ENCODE data around the gene ATOH8. TPM values are rescaled to one million over a fixed set of nuclear protein-coding genes. Genes with fewer than 3 reads are reported as not detected.
A peak's percentile ranks its signal among the peaks of the same experiment; 100 is the strongest.

Gene ATOH8
- polyA plus RNA-seq, 2 of the 4 experiments (the other 2 are of a cell fraction): 1.8 to 20.0 TPM

DNA sequence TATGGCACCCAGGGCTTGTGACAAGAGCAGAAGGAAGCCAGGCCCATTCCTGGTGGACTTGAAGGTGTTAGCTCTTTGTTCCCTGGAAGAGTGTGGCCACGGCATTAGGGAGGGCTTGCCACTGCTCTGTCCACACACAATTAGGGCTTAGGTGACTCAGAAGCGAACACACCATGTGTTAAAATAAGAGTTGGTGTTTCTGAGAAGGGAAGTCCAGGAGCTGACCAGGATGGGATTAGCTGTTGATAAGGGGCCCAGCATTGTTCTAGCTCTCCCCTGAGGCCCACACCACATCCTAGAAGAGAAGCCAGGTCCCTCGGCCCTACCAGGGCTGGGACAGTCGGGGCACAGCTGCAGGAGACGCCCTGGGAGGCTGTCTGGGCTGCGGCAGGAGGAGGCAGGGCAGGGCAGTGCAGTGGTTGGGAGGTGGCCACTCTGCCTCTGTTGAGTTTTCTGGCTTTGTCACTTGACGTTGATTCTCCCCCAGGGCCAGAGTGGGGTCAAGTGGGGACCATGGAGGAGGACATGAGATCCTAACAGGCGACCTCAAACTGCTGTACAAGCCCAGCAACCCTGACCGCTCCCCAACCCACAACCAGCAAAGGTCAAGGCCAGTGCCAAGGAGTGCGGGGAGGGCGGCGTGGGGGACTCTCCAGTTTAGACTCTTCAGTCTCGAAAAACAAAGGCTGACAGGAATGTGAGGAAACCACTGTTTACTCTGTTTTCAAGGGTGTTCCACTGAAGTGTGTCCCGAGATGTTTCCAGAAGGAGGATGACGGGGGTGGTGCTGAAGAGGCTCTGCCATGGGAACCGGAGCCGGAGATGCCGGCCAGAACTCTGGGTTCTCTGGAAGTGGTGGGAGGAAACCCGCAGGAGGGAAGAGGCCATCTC is 42.9 kb upstream of the ATOH8 start:
- TF ChIP-seq RCOR1 (IDR thresholded peaks at IDR 0.05; ENCODE audit: low read depth, low read length): no peak
- TF ChIP-seq CHD2 (IDR thresholded peaks at IDR 0.05; ENCODE audit: low read length, partially characterized antibody): no peak
- no peak for TF ChIP-seq SREBF2 (IDR thresholded peaks at IDR 0.05)
- no peak for TF ChIP-seq HOXA7 (CRISPR knock-in tag; IDR thresholded peaks at IDR 0.05)
- TF ChIP-seq TP53 (CRISPR knock-in tag; IDR thresholded peaks at IDR 0.05): no peak
- no peak for TF ChIP-seq FOSL2 (IDR thresholded peaks at IDR 0.05)
- no peak for TF ChIP-seq FOSL2 (CRISPR knock-in tag; IDR thresholded peaks at IDR 0.05)
- no peak for TF ChIP-seq POLR2A (IDR thresholded peaks at IDR 0.05; ENCODE audit: low read length)
- TF ChIP-seq GATA3 (IDR thresholded peaks at IDR 0.05; ENCODE audit: borderline replicate concordance): no peak
- TF ChIP-seq PHF8 (IDR thresholded peaks at IDR 0.05; ENCODE audit: borderline replicate concordance, low read depth): no peak
- TF ChIP-seq, protein P1, sequence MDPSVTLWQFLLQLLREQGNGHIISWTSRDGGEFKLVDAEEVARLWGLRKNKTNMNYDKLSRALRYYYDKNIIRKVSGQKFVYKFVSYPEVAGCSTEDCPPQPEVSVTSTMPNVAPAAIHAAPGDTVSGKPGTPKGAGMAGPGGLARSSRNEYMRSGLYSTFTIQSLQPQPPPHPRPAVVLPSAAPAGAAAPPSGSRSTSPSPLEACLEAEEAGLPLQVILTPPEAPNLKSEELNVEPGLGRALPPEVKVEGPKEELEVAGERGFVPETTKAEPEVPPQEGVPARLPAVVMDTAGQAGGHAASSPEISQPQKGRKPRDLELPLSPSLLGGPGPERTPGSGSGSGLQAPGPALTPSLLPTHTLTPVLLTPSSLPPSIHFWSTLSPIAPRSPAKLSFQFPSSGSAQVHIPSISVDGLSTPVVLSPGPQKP (IDR thresholded peaks at IDR 0.05; ENCODE audit: low read depth, low read length): no peak
- TF ChIP-seq ESRRA (IDR thresholded peaks at IDR 0.05; ENCODE audit: borderline replicate concordance, low read length): no peak
- no peak for TF ChIP-seq EP300 (IDR thresholded peaks at IDR 0.05)
- Histone ChIP-seq H3K4me1 (peaks cover 37% of the 10 kb centered on the region), H3K4me3 (no peak overlapping the region), H3K4me2 (no peak overlapping the region), H3K27ac (peak overlapping the region; percentile 10 to 84; a peak in 3 of 6 replicates), H3K9me3 (no peaks in the 10 kb centered on the region)
- no peak for ATAC-seq
- no peak for DNase-seq (ENCODE audit: low read depth in 1 of 2, low spot score in 1 of 2)
- WGBS (ENCODE audit: missing lambda C conversion rate): 73% methylated on average over 19 of the region's 19 CpGs
- FAIRE-seq: no peak
- ChIA-PET POLR2A (no interaction called here), CTCF (interaction anchor here (0.7 to 16.3 kb wide), 9 partner anchors 9 to 104 kb away, joined by 3 to 241 read pairs (median 111); partner anchors contain the start of gene GNLY)

DNA sequence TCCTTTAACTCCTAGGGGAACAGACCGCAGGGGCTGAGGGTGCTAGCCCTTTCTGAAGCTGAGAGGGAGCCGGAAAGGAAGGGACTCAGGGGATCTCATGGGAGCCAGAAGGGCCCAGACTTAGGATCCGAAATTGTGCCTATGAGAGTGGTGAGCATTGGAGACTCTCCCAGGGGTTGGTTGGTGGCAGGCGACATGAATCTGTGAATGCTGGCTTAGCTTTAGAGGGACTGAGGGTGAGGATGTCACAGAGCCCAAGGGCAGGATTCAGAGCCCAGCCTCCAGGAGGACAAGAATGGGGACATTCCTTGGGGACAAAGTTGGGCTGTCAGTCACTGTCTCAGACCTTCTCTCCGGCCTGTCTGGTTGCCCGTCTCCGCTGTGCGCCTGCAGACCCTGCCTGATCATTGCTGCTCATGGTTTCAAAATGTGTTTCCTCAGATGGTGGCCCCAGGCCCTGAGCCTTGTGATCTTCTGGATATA is 42.2 kb upstream of the ATOH8 start:
- TF ChIP-seq RAD21 (conservative IDR thresholded peaks at IDR 0.05 in 1 of 2, IDR thresholded peaks at IDR 0.05 in 1 of 2): no peak
- TF ChIP-seq CHD4 (IDR thresholded peaks at IDR 0.05; ENCODE audit: borderline replicate concordance): no peak
- TF ChIP-seq TP53 (CRISPR knock-in tag; IDR thresholded peaks at IDR 0.05): no peak
- no peak for TF ChIP-seq PHF8 (IDR thresholded peaks at IDR 0.05; ENCODE audit: borderline replicate concordance, low read depth)
- no peak for TF ChIP-seq RNF2 (IDR thresholded peaks at IDR 0.05; ENCODE audit: borderline replicate concordance, low read depth)
- TF ChIP-seq NR3C1 (IDR thresholded peaks at IDR 0.05): no peak
- no peak for TF ChIP-seq ZFP36 (IDR thresholded peaks at IDR 0.05; ENCODE audit: borderline replicate concordance, partially characterized antibody)
- no peak for TF ChIP-seq POLR2AphosphoS2 (conservative IDR thresholded peaks at IDR 0.05; ENCODE audit: low read length)
- TF ChIP-seq MAFK (IDR thresholded peaks at IDR 0.05; ENCODE audit: partially characterized antibody): no peak
- no peak for TF ChIP-seq HOXB13 (CRISPR knock-in tag; IDR thresholded peaks at IDR 0.05; ENCODE audit: low read depth)
- no peak for TF ChIP-seq HMGXB4 (CRISPR knock-in tag; IDR thresholded peaks at IDR 0.05; ENCODE audit: borderline replicate concordance)
- no peak for TF ChIP-seq TFCP2L1 (CRISPR knock-in tag; IDR thresholded peaks at IDR 0.05)
- TF ChIP-seq NFE2L2 (conservative IDR thresholded peaks at IDR 0.05; ENCODE audit: low read length): no peak
- no peak for TF ChIP-seq RARB (CRISPR knock-in tag; IDR thresholded peaks at IDR 0.05)
- TF ChIP-seq, protein P2, sequence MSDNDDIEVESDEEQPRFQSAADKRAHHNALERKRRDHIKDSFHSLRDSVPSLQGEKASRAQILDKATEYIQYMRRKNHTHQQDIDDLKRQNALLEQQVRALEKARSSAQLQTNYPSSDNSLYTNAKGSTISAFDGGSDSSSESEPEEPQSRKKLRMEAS (IDR thresholded peaks at IDR 0.05): no peak
- no peak for TF ChIP-seq EHF (CRISPR knock-in tag; IDR thresholded peaks at IDR 0.05)
- WGBS (ENCODE audit: missing lambda C conversion rate): 94% methylated on average over 8 of the region's 8 CpGs
- ChIA-PET CTCF (interaction anchor here (0.8 to 16.3 kb wide), 11 partner anchors 13 to 368 kb away, joined by 3 to 241 read pairs (median 8); partner anchors contain the start of gene GNLY), POLR2A (no interaction called here)
- Histone ChIP-seq H3K9me3 (no peaks in the 10 kb centered on the region), H3K27ac (peak overlapping the region; percentile 5 to 84; a peak in 1 of 6 replicates), H3K4me1 (peaks cover 30% of the 10 kb centered on the region), H3K4me2 (no peak overlapping the region), H3K4me3 (no peak overlapping the region)
- DNase-seq (ENCODE audit: low read depth in 1 of 2, low spot score in 1 of 2) (no peak), ATAC-seq (no peak), FAIRE-seq (no peak)

Measured in A549 (cell line).